Glutamatergic neuron (in vitro differentiated cells): ENCODE measurements around the gene CELF2. TPM values are rescaled to one million over a fixed set of nuclear protein-coding genes. Genes with fewer than 3 reads are reported as not detected.

ENCODE experiments used
- DNase-seq: peaks from one replicate; pipeline ENCODE4 v3.0.0; 2022
- H3K27ac Mint-ChIP-seq: one replicate; pipeline ENCODE4 v1.8.0; 2020; ENCODE audit warnings: mild to moderate bottlenecking, mixed read lengths, inconsistent platforms; ENCODE audit not compliant: unreplicated experiment
- H3K27me3 Mint-ChIP-seq: one replicate; pipeline ENCODE4 v1.8.0; 2020; ENCODE audit warnings: mild to moderate bottlenecking, moderate library complexity, mixed read lengths, inconsistent platforms; ENCODE audit not compliant: unreplicated experiment
- H3K36me3 Mint-ChIP-seq: one replicate; pipeline ENCODE4 v1.8.0; 2020; ENCODE audit warnings: mild to moderate bottlenecking, mixed read lengths, inconsistent platforms; ENCODE audit not compliant: unreplicated experiment
- H3K4me1 Mint-ChIP-seq: one replicate; pipeline ENCODE4 v1.8.0; 2020; ENCODE audit warnings: mild to moderate bottlenecking, low read depth, mixed read lengths, inconsistent platforms; ENCODE audit not compliant: unreplicated experiment
- H3K4me3 Mint-ChIP-seq: one replicate; pipeline ENCODE4 v1.8.0; 2020; ENCODE audit warnings: mild to moderate bottlenecking, mixed read lengths, inconsistent platforms; ENCODE audit not compliant: unreplicated experiment
- H3K9me3 Mint-ChIP-seq: one replicate; pipeline ENCODE4 v1.8.0; 2020; ENCODE audit warnings: mild to moderate bottlenecking, moderate library complexity, mixed read lengths, inconsistent platforms; ENCODE audit not compliant: unreplicated experiment
- total RNA-seq: library from RNA; stranded (reverse); fragmentation: NEBNext Ultra II Directional; extraction: Animal tissue kit (Norgen Biotek cat#: 25700); gene quantifications from one replicate; pipeline ENCODE4 v1.2.1, GENCODE V29; 2021; ENCODE audit not compliant: unreplicated experiment
- TF ChIP-seq, protein P1 (sequence below): fragments of 200-600 bp; sonication (generic); IDR thresholded peaks from one replicate; pipeline ENCODE4 v1.5.0; 2021; ENCODE audit not compliant: partially characterized antibody, unreplicated experiment

CELF2 gene
- total RNA-seq, 1 donor from 2014 or later: 47.4 TPM

DNA sequence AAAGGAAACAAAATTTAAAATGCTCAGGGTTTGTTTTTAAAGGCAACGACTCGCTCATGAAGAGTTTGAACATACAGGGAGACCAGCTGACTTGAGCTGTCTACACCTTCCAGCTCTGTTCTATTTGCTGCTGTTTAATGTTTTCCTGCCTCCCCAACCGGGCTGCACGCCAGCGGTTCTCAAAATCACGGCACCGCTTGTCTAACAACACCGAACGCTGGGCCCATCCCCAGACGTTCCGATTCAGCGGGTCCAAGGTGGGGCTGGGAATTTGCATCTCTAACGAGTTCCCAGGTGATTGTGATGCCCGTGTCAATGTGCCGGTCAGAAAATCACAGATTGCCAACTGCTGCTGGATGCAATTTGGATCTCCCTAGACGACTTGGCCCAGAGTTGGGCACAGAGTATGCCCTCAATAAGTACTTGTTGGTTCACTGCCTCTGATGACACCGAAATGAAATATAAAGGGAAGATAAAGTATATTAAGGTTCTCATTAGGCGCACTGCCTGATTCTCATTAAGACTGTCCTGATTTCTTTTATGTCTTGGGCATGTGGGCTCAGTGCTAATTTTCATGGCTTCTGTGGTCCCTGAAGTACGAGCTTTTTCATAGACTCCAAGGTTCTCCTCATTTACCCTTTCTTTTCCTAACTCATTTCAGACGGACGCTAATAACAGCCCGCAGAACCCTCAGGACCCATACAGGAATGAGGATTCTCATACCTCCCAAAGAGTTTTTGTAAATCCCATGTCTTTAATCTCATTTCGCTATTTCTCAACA is 28.5 kb downstream of the CELF2 start:
- Mint-ChIP-seq H3K4me3 (no peak overlapping the region), H3K4me1 (peaks cover 58% of the 10 kb centered on the region), H3K9me3 (peaks cover 1% of the 10 kb centered on the region), H3K27me3 (no peaks in the 10 kb centered on the region), H3K27ac (no peak overlapping the region), H3K36me3 (no peaks in the 10 kb centered on the region)
- no peak for DNase-seq
- TF ChIP-seq, protein P1, sequence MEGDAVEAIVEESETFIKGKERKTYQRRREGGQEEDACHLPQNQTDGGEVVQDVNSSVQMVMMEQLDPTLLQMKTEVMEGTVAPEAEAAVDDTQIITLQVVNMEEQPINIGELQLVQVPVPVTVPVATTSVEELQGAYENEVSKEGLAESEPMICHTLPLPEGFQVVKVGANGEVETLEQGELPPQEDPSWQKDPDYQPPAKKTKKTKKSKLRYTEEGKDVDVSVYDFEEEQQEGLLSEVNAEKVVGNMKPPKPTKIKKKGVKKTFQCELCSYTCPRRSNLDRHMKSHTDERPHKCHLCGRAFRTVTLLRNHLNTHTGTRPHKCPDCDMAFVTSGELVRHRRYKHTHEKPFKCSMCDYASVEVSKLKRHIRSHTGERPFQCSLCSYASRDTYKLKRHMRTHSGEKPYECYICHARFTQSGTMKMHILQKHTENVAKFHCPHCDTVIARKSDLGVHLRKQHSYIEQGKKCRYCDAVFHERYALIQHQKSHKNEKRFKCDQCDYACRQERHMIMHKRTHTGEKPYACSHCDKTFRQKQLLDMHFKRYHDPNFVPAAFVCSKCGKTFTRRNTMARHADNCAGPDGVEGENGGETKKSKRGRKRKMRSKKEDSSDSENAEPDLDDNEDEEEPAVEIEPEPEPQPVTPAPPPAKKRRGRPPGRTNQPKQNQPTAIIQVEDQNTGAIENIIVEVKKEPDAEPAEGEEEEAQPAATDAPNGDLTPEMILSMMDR: no peak

DNA sequence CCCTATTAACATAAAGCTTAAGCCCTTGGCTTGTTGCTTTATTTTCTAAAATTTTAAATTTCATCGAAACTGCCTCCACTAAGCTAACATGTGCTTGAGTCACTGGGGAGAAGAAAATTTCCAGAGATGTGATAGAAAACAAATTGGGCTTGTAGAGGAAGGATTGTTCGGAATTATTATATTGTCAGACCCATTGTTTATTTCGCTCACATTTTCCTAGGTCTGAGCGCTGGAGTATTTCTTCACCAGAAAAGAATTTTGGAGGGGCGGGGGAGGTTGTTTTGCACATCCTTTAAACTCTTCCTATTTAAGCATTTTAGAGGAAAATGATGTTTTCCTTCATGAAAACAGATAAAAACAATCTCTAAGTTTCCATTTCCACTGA is 29.1 kb downstream of the CELF2 start:
- peaks cover 1% of the 10 kb centered on the region for H3K9me3 Mint-ChIP-seq
- H3K4me1 Mint-ChIP-seq: peaks cover 61% of the 10 kb centered on the region
- no peaks in the 10 kb centered on the region for H3K36me3 Mint-ChIP-seq
- H3K4me3 Mint-ChIP-seq: no peak overlapping the region
- no peak for DNase-seq
- no peak overlapping the region for H3K27ac Mint-ChIP-seq
- TF ChIP-seq, protein P1: no peak
- no peaks in the 10 kb centered on the region for H3K27me3 Mint-ChIP-seq

DNA sequence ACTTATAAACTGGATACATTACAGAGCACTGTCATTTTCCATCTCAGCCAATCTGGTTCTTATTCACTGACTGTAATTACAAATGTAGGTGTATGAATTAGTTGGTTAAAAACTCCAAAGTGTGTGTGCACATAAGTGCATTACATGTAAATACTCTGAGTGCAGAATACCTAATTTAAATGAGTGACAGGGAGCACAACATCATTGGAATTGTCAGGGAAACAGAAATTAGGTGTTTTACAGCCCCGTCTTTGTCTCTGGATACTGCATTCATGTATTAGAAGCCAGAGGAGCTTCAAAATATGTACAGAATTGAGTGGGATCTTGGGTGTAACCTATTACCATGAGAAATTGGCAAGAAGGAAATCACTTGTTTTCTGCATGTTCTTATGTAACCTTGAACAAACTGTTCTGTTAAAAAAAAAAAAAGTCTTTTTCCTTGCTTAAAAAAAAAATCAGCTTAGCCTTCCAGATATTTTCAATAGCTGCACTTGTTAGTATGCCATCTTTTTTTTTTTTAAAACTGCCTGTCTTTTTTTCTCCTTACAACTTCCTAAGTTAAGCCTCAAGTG is 31.1 kb downstream of the CELF2 start:
- H3K9me3 Mint-ChIP-seq: no peaks in the 10 kb centered on the region
- no peaks in the 10 kb centered on the region for H3K36me3 Mint-ChIP-seq
- no peak overlapping the region for H3K27ac Mint-ChIP-seq
- no peak for DNase-seq
- TF ChIP-seq, protein P1: no peak
- H3K4me3 Mint-ChIP-seq: no peak overlapping the region
- H3K27me3 Mint-ChIP-seq: no peaks in the 10 kb centered on the region
- peaks cover 48% of the 10 kb centered on the region for H3K4me1 Mint-ChIP-seq

DNA sequence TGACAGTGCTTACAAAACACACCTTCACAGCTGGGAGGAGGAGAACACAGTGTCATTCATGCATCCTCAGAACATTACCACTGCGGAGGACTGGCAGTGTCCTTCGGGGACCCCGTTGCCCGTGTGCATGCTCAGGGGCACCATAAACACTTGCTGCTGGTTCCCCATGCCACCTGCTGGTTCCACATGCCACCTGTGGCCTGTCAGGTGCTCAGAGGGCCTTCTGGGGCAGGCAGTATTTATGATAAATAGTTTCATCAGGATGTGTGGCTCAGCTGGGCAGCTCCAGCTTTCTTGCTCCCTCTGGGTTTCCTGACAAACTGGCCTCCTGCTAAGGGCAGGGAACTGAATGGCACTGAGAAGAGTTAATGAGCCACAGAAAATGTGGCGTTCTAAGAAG is 32.1 kb downstream of the CELF2 start:
- Mint-ChIP-seq H3K4me1 (peaks cover 44% of the 10 kb centered on the region), H3K9me3 (no peaks in the 10 kb centered on the region), H3K27me3 (no peaks in the 10 kb centered on the region), H3K36me3 (no peaks in the 10 kb centered on the region), H3K27ac (no peak overlapping the region), H3K4me3 (no peak overlapping the region)
- TF ChIP-seq, protein P1: no peak
- no peak for DNase-seq
